HPDE6-E6E7 (cell line): ENCODE measurements around the gene CHMP4B.

Experiments
- DNase-seq: peaks from one replicate; pipeline ENCODE4 v3.0.0; 2011; ENCODE audit warnings: missing footprints; ENCODE audit errors: extremely low spot score

Gene CHMP4B

GRCh38 chr20:33839591-33839990 lies 28.4 kb downstream of the CHMP4B start:
- DNase-seq: no peak

DNA sequence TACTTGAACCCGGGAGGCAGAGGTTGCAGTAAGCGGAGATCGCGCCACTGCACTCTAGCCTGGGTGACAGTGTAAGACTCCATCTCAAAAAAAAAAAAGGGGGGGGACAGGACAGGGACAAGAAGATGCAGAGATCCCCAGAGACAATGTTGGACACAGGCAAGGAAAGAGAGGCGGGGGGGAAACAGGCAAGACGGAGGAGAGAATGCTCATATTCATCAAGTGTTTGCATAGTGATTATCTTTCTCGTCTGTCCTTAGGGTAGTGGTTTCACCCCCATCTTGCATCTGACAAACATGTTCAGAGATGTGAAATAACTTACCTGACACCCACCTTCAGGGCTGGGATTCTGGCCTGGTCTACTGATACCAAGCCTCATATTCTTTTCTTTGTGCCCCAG lies 29.0 kb downstream of the CHMP4B start:
- DNase-seq: no peak

- DNase-seq: no peak
Measured at GRCh38 chr20:33840759-33841435, 29.7 kb downstream of the CHMP4B start.

DNA sequence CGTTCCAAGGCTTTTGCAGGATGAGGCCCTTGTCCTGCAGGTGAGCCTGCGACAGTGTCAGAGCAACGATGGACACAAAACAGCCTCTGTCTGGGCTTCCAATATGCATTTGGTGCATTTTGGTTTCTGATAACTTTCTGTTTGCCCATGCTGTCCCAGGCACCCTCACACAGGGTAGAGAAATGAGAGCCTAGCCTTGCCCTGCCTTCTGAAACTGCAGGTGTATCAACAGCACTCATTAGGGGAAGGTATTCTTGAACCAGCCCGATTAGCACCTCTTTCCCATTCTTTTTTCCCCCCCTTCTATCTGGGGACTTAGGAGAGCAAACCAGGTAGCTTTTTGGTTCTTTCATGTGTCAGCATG lies 30.3 kb downstream of the CHMP4B start:
- no peak for DNase-seq

DNA sequence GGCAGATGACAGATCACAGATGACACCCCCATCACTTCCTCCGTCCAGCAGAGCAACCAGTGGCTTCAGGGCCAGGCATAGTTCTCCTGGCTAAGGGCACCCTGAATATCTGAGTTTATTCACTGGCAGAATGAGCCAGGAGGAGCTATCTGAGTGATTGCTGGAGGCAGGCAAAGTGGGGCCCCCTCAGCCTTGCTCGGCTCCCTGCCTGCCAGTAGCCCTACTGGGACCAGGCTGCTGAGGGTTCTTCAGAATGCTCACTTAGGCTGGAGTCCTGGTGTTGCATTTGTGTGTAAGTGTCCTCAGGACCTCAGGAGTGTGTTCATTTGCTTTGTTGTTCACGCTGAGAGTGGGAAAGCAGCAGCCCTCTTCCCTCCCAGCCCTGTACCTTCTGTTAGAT lies 31.2 kb downstream of the CHMP4B start:
- no peak for DNase-seq

- no peak for DNase-seq
Measured at GRCh38 chr20:33843050-33843449, 31.9 kb downstream of the CHMP4B start.

GRCh38 chr20:33843854-33844253 lies 32.7 kb downstream of the CHMP4B start:
- DNase-seq: no peak

GRCh38 chr20:33846291-33846935 lies 35.3 kb downstream of the CHMP4B start:
- no peak for DNase-seq

DNA sequence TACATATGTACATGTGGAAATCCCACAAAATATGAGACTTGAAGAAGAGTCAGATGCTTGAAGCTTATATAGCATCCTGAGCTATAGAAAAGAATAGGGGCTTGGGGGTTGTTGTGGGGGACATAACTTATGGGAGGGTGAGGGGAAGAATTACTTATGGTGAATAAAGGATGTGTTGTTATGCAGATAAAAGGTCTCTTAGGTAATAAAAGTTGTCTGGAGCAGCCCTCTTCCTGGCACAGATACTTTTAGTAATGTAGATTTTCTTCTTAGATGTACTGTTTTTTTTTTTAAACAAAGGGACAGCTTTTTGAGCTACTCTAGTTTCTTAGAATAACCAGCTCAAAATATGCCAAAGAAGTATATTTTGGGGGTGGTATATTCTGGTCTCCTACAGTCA lies 35.9 kb downstream of the CHMP4B start:
- DNase-seq: no peak

GRCh38 chr20:33848391-33848790 lies 37.2 kb downstream of the CHMP4B start:
- DNase-seq: no peak

DNA sequence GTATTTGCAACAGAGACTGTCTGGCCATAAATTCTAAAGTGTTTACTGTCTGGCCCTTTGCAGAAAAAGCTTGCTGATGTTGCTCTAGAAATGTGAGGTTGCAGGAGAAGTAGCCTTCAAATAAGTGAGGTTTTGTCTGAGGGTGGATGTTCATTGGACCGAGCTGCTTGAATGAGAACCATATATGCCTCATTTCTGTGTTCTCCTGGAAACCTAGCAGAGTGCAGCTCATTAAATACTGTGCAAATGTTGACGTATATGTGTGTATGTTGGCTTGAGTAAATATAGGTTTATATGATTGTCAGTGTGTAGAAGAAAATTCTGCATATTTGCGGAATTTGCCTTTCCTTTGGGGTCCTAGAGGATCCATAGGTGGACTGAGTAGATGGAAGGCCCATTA lies 39.0 kb downstream of the CHMP4B start:
- DNase-seq: no peak

- no peak for DNase-seq
Measured at GRCh38 chr20:33851842-33852466, 40.8 kb downstream of the CHMP4B start.

DNA sequence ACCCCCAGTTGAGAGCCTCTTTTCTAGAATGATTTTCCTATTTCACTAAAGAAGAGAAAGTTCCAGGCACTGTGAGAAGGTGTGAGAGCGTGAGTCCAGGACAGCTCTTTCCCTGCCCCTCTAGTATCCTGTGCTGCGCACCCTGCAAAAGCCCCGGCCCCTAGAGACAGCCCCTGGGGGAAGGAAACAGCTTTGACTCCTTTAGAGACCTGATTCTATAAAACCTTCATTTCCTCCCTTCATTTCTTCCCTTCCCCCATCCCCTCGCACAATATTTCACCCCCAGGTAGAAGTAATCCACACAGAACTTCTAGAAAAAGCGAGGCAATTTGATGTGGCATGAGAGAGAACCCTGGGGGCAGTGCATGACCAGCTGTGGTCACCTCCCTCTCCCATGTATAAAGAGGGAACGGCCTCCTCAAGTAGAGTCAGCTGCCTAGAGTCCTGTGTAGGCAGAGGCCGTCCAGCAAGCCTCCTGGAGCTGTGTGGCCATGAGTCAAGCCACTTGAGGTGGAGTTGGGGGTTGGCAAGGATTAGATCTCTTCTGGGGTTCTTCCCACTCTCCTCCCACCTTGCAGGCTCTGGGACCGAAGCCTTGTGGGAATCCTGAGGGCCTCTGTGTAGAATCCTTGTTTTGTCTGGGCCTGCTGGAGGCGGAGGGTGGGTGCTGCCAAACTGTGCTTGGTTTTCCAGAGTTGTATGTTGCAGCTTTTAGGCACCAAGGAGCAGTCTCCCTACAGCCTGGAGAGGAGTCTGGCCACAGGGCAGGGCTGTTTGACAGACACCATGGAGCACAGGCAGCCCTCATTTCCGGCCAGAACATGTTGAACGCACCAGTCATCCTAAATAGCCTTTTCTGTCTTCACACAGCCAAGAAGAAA lies 41.7 kb downstream of the CHMP4B start:
- DNase-seq: no peak

DNA sequence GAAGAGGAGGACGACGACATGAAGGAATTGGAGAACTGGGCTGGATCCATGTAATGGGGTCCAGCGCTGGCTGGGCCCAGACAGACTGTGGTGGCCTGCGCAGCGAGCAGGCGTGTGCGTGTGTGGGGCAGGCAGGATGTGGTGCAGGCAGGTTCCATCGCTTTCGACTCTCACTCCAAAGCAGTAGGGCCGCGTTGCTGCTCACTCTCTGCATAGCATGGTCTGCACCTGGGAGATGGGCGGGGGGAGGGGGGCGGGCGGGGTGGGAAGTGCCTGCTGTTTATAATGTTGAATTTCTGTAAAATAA lies 42.3 kb downstream of the CHMP4B start:
- no peak for DNase-seq

DNA sequence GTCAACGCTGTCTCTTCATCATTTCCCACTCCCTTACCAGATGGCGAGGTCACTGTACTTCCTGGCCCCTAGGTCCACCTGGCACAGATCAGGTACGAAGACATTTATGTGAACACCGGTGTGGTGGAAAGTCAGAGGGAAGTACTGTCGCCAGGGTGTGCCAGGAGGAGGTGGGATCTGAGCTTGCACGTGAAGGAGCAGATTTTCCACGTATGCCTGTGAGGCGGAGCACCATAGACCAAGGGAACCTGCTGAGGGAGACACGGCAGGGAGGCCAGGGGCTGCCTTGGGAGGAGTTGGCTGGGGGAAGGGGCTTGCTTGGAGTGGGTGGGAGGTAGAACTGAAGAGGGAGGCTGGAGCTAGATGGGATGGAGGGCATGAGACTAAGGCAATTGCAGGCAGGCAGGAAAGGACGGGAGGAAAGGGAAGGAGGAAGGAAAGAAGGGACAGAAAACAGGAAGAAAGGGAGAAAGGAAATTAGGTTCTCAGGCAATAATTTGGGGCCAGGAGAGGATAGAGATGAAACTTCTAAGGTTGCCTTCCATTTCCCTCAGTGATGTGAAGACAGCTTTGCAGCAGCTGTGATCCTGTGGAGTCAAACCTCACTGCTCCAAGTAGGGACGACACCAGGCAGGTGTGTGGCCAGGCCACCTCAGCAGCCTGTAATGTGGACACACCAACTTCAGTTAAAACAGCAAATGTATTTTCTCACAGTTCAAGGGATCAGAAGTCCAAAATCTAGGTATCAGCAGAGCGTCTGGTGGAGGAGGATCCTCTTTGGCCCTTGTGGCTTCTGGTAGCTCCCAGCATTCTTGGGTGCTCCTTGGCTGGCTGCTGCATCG lies 46.8 kb downstream of the CHMP4B start:
- no peak for DNase-seq

DNA sequence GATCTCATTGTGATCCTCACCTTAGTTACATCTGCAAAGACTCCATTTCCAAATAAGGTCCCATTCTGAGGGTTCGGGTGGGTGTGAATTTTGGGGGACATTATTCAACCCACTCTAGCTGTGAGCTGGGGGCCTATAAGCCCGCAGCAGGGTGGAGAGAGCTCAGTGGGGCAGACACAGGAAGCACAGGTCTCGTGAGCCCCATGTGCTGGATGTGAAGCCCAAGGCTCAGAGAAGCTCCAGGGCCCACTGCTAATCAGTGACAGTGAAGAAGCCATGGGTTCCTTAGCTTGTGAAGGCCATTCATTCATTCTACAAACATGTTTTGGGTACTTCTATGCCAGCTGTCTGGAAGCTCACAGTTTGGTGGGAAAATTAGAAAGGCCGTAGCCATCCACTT lies 47.5 kb downstream of the CHMP4B start:
- DNase-seq: no peak

DNA sequence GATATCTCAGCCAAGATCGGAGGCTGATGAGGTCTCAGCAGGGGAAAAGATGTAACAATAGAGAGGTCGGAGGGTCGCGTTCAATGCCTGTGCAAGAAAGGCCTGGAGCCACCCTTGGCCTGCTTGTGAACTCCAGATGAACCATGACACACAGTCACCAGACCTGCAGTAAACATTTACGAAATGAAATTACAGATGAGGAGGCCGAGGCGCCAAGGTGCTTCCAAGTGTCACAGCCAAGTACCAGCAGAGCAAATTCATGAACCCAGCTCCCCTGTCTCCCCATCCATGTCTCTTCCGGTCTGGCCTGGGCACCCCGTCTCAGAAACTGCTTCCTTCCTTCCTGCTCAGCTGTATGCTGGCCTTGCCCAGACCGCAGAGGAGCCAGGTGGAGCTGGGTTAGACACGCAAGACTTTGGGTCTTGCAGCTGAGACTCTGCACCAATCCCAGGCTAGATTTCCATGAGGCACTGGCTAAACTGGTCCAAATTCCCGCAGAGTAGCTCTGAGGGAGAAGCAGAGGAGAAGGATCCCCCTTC lies 48.1 kb downstream of the CHMP4B start:
- DNase-seq: no peak

- DNase-seq: no peak
Measured at GRCh38 chr20:33859751-33860150, 48.6 kb downstream of the CHMP4B start.

DNA sequence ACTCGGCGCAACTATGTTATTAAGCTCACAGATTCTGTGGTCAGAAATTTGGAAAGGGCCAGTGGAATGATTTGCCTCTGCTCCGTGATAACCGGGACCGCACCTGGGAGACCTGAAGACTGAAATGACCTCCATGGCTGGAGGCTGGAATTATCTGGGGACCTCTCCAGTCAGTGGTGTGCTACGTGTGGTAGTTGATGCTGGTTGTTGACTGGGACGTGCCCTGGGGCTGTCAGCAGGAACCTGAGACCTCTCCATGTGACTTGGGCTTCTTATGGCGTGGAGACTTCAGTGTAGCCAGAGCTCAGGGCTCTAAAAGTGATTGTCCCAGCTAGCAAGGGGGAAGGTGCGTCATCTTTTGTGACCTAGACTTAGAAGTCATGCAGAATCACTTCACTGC lies 50.3 kb downstream of the CHMP4B start:
- DNase-seq: no peak

- peak; percentile 67 for DNase-seq
Measured at GRCh38 chr20:33862709-33863403, 51.7 kb downstream of the CHMP4B start.
